Hematopoietic multipotent progenitor cell (in vitro differentiated cells): ENCODE results near the gene HOXA10. TPM values are rescaled to one million over a fixed set of nuclear protein-coding genes. Genes with fewer than 3 reads are reported as not detected.

Experiments used
- small RNA-seq: library from RNA; depleted of rRNA; stranded (forward); fragments of <200 nt; gene quantifications from one replicate; pipeline ENCODE3, GENCODE V24; 2012
- total RNA-seq: library from RNA; depleted of rRNA; stranded (reverse); fragments of >200 nt; gene quantifications from one replicate; pipeline ENCODE4 v1.2.3, GENCODE V29; 2012

HOXA10 gene
- total RNA-seq, 1 donor: 19.4 TPM

Small RNA genes lying within 50 kb of the gene (small RNA-seq; reads per million reads assigned to genes)
- gene AC004080.5 (not detected), gene RF02140 (not detected), gene RF02141 (not detected)

Other genes starting within 250 kb of the HOXA10 start
- gene HOXA1, start 78.3 kb downstream of the HOXA10 start, total RNA-seq: 0.27 TPM
- gene HOXA2, start 71.6 kb downstream of the HOXA10 start, total RNA-seq: 0.54 TPM
- gene HOXA4, start 43.6 kb downstream of the HOXA10 start, total RNA-seq: 1.1 TPM
- gene HOXA5, start 30.6 kb downstream of the HOXA10 start, total RNA-seq: 30.4 TPM
- 40.1 TPM for gene HOXA6, start 26.5 kb downstream of the HOXA10 start, total RNA-seq
- gene HOXA3, start 21.7 kb downstream of the HOXA10 start, total RNA-seq: 14.3 TPM
- 13.2 TPM for gene HOXA7, start 17.6 kb downstream of the HOXA10 start, total RNA-seq
- 105 TPM for gene HOXA9, start 8.8 kb downstream of the HOXA10 start, total RNA-seq
- not detected for gene HOXA11, start 10.9 kb upstream of the HOXA10 start, total RNA-seq
- gene HOXA13, start 25.8 kb upstream of the HOXA10 start, total RNA-seq: not detected
- not detected for gene EVX1, start 68.5 kb upstream of the HOXA10 start, total RNA-seq